D721Med (cell line): Measurements from ENCODE around the gene SCAANT1.

ENCODE experiments used
- DNase-seq: peaks from one replicate; pipeline ENCODE4 v3.0.0; 2011; ENCODE audit warnings: low spot score; ENCODE audit not compliant: insufficient read length
- FAIRE-seq: peaks from 2 replicates; lab custom pipeline; 2011; peaks lifted over from hg19 to GRCh38; lab: Jason Lieb, UNC
- TF ChIP-seq, protein P1 (sequence below): IDR thresholded peaks from 2 replicates; pipeline ENCODE4 v1.5.1; 2012; ENCODE audit warnings: mild to moderate bottlenecking, control low read depth; ENCODE audit not compliant: insufficient read depth; ENCODE audit errors: missing control alignments

Gene SCAANT1

DNA sequence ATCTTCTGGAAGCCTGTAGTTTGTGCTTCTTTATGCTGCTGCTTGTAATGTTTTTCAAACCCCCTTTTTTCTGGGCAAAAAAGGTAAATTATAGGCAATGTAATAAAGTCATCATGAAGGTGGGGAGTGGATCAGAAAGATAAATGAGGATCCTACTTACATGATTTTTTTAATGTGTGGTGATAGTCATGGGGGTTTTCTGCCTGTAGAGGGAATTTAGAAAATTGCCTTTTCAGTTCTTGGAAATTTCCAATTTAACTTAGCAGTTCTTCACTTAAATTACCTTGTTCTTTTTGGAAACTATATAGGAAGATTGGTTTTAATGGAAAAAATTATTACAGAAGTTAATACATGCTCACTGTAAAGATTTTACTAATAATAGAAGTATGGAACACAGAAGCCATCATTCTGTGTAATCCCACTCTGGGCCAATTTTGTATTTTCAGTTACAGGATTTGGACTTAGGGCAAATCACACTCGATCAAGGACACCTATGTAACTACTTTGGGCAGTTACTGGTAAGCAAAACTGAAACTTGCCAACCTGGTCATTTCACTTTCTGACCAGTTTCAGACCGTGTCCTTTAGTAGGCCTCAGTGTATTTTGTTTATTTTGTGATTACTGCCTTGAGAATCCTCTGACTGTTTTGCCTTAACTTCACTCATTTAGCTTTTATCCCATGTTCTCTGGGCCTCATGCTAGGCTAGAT, 10.5 kb upstream of the SCAANT1 start:
- no peak for FAIRE-seq
- no peak for DNase-seq
- TF ChIP-seq, protein P1, sequence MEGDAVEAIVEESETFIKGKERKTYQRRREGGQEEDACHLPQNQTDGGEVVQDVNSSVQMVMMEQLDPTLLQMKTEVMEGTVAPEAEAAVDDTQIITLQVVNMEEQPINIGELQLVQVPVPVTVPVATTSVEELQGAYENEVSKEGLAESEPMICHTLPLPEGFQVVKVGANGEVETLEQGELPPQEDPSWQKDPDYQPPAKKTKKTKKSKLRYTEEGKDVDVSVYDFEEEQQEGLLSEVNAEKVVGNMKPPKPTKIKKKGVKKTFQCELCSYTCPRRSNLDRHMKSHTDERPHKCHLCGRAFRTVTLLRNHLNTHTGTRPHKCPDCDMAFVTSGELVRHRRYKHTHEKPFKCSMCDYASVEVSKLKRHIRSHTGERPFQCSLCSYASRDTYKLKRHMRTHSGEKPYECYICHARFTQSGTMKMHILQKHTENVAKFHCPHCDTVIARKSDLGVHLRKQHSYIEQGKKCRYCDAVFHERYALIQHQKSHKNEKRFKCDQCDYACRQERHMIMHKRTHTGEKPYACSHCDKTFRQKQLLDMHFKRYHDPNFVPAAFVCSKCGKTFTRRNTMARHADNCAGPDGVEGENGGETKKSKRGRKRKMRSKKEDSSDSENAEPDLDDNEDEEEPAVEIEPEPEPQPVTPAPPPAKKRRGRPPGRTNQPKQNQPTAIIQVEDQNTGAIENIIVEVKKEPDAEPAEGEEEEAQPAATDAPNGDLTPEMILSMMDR: no peak

DNA sequence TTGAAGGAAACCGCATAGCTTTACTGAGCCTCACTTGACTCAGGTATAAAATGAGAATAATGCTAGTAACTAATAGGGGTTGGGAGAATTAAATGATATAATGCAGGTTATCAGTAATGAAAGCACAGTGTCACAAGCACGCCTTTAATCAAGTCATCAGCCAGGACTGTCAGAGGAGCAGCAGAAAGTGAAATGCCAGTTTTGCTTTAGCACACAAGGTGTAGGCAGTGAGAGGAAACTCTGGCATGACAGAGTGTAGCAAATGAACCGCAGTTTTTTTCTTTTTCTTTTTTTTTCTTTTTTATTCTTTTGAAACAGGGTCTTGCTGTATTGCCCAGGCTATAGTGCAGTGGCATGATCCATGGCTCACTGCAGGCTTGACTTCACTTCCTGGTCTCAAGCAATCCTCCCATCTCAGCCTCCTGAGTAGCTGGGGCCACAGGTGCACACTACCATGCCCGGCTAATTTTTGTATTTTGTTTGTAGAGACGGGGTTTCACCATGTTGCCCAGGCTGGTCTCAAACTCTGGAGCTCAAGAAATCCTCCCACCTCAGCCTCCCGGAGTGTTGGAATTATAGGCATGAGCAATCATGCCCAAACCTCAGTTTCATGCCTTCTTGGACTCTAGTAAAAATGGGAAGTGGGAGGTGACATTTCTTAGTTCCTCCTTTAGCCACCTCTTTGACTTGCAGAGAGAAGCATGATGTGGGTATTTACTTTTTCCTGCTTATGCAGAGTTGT, 9.7 kb upstream of the SCAANT1 start:
- DNase-seq (no peak), FAIRE-seq (no peak)

DNA sequence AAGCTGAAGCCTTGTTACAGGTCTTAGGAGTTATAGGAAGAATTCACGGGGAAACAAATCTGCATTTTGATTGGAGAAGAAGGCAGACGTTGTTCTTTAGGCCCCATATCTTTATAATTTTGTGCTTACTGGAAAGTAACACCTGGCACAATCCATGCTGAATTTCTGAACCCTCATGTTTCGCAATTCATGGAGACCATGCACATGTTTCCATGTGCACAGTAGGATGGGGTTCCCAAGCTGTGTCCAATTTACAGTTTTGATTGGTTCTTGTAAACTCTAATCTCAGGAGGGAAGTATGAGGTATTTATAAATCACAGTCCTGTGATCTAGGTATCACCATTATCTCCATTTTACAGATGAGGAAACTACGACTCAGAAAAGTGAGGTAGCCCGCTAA, 7.8 kb upstream of the SCAANT1 start:
- FAIRE-seq (no peak), DNase-seq (no peak)
- TF ChIP-seq, protein P1: no peak

More for the DNA sequence above, 9.7 kb upstream of the SCAANT1 start:
- TF ChIP-seq, protein P1: no peak

DNA sequence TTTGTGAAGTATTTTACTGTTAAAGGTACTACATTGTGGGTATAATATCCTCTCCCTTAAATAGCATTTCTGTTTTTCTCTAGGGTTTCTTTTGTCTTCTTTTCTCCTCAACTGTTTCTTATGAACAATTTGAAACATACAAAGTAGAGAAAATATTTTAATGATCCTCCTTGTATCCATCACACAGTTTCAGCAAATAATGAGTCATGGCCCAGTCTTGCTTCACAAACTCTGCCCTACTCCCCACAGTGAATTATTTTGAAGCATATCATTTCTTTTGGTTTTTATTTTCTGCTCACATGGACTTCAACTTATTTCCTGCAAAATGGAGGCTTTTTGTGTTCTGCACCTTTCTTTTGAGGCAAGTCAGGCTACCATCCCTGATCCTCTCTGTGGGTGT, 6.1 kb upstream of the SCAANT1 start:
- TF ChIP-seq, protein P1: no peak
- no peak for FAIRE-seq
- DNase-seq: no peak

DNA sequence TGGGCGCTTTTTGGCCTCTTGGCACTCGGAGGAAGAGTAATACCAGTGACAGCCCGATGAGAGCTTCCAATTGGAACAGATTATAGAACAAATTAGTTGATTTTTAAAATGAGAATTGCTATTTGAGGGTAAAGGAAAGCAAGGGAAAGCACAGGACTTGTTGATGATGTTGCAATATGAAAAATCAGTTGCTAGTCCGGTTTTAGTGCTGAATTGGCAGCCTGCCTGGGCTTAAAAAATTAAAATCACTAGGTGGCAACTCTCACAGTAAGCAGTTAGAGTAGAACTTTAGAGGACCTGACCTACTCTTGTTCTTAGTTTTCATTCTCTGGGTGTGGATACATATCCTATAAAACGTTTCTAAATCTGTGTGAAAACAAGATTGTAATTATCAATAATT, 2.1 kb upstream of the SCAANT1 start:
- TF ChIP-seq, protein P1: no peak
- FAIRE-seq: no peak

DNA sequence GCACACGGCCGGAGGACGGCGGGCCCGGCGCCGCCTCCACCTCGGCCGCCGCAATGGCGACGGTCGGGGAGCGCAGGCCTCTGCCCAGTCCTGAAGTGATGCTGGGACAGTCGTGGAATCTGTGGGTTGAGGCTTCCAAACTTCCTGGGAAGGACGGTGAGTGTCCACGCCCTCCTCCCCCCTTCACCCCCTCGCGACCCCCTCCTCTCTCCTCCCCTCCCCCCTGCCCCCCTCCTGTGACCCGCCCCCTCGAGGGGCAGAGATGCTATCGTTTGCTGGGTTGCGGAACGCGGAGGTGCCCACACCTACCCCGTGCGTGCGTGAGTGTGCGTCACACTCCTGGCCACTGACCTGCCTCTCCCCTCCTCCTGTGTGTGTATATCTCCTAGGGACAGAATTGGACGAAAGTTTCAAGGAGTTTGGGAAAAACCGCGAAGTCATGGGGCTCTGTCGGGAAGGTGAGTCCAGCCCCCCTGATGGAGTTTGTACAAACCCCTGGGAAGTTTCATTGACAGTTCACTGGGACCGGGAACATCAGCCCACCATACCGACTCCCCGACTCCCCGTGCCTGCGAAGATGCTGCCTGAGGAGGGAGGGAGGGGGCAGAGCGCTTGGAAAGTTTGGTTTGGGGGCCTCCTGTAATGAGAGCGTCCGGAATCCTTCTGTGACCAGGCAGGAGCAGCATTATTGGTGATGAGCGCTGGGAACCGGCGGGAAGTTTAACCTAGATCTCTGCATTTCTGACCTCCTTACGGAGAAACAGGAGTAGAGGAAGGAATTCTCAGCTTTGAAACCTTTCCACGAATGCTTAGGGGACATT, 795 bp upstream of the SCAANT1 start:
- no peak for FAIRE-seq
- TF ChIP-seq, protein P1: no peak
- no peak for DNase-seq

More for the DNA sequence above, 2.1 kb upstream of the SCAANT1 start:
- DNase-seq: no peak
